GM18870 (cell line): Measurements from ENCODE around the gene TMEM184A.
A peak's percentile ranks its signal among the peaks of the same experiment; 100 is the strongest.

Experiments
- ATAC-seq: cut with Tn5 transposase; IDR thresholded peaks from one replicate; pipeline ENCODE4 v1.9.1; 2021; ENCODE audit warnings: moderate library complexity; ENCODE audit not compliant: unreplicated experiment

The TMEM184A gene

DNA sequence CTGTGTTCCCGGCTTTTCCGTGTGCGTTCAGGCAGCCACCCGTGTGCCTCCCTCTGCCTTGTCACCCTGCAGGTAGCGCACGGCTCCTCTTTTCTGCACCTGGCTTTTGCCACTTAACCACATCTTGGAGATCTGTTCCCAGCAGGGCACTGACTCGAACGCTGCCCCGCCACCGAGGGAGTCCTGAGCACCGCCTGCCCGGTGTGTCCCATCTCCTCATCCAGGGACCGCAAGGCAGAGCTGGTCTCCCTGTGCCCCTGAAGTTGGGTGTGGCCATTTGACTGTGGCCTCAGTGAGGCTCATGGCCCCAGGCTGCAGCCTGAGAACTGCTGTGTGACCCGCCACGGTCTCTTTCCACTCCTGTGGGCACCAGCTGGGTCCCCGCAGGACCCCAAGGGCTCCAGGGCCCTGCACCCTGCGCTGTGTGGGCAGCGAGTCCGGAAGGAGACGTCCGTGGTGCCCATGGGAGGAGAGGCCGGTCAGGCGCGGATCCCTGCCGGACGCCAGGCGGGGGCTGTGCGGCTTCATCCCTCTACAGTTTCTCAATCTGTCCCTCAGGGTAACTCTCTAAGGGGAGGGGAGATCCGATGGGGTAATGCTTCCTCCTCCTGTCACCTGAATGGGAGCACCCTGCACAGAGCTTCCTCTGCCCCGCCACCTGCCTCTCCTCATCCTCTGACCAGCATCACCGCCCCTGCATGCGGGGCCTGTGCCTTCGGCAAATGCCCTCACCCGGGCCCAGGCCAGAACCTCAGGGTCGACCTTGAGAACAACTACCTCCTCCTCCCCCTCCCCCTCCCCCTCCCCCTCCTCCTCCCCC is 50.1 kb downstream of the TMEM184A start:
- ATAC-seq = no peak

DNA sequence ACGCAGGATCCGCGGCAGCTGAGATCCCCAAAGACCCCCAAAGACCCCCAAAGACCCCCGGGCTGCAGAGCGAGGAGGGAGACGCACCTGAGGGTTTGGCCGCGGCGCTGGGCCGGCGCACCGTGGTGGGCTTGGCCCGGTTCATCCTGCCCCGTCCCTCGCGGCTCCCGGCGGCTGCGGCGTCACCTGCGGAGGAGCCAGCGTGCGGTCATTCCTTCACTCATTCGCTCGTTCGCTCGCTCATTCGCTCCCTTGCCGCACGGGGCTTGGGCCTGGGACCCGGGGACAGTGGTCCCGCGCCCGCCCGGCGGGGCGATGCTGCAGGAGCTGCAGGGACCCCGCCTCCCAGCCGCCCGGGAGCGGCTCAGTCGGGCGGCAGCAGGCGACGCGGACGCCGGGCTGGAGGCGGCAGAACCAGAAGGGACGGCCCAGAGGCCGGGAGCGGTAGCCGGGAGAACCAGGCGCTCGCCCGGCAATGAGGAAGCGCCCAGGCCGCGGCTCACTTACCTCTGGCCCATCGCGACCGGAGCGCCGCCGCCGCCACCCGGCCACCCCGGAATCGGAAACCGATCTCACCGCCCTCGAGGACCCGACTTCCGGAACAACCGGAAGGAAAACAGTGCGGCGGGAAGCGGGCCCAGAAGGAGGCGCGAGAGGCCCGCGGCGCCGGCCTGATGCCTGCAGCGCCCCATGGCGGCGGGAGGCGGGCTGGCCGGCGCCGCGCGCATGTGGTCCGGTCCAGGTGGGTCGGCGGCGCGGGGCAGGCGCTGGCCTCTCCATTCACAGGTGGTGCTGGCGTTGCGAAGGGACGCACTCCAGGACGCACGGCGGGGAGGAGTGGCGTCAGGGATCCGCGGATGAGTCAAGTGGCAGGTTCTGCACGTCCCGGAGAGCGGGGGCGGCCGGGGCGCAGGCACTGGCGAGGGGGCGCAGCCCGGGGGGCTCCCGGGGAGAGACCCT is 51.9 kb downstream of the TMEM184A start, which contains the start of gene INTS1:
INTS1 (minus strand) TSS at position 574 of the 960 bp plus-strand sequence; CDS start at position 145, 429 bp downstream.
- ATAC-seq = peak; percentile 45

DNA sequence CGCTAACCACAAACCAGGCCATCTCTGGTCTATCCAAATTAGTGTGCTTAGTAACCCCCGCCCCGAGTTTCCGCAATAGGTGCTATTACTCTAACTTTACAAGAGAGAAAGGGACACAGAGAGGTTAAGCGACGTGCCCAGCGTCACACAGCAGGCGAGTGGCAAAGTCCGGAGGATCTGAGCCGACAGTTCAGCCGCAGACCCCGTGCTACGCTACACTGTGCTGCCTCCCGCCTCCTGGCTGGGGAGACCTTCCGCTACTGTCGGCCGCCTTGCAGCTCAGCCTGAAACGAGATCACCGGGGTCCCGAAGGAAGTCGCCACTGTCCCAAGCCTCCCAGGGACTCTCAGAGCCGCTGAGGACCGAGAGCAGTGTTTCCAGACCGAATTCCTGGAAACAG is 52.6 kb downstream of the TMEM184A start:
- ATAC-seq = no peak

DNA sequence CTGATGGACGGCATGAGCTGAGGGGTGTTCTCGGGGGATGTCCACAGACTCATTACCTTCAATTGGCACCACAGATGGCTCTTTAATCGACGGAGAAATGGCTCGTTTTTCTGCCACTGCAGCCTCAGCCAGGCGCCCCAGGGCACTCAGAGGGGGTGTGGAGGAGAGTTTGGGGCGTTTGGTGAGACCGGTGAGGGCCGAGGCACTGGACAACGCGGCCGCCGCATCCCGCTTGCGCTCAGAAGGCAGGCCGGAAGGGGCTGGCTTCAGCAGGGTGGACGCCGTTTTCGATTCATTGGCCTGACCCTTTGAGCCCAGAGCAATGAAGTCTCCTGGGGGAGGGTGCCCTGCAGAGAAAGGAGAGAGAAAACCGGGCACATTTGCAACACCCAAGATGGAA is 53.2 kb downstream of the TMEM184A start:
- no peak for ATAC-seq

DNA sequence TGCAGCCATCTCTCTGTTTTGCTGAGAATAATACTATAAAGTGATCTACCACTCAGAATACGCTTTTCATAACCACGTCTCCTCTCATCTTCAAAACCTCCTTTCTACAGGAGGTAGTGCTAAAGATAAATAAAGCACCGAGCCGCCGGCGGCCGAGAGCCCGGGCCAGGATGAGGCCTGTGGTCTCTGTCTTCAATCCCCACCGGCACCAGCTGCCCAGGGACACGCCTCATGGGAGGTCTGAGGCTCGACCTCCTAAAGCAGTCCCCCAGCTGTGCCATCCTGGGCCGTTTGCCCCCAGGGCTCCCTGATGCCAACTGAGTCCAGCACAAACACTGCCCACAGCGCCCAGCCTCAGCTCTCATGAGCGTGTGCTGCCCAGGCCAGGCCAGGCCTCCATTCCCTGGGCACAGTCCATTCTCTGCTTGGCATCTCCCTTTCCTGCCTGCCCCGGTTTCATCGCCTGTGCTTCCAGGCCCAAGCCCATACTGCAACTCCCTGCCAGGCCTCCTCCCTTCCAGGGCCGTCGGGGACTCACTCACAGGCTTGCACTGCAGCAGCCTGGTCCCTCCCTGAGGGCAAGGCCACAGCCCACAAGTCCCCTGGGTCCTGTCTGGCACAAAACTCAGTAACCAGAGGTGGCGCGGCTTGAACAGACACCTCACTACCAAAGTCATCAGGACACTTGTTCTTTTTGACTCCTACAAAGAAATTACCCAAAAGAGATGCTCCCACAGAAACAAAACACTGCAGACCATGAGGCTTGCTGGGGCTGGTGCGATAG is 54.3 kb downstream of the TMEM184A start:
- no peak for ATAC-seq

DNA sequence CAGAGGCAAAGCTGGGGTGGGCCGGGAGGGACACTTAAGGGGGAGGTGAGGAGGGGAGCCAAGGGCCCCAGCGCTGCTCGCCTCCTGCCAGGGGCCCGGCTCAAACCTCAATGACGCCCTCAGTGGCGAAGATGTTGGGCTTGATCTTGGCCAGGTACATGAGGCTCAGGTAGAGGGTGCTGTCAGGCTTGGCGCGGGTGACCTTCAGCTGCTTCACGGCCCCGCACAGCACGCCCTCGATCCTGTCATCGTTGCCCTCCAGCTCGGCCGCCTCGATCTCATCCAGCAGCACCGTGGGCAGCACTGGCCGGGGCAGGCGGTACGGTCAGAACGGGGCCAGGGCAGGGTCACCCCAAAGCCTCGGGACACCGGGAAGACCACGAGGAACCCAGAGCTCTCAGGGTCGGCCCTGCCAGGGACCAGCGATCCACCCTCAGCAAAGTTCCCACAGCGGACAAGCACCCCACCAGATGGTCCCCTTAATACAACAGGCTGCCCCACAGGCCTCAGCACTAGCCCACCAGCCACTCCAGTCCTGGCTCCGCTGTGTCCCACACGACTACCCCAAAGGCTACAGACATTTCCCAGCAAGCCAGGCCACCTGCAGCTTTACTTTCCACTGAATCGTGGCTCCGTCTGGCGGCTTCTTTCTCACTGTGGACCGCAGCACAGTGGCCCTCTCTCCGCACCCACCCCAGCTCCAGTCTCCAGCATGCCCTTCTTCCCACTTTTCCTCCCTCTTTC is 55.8 kb downstream of the TMEM184A start:
- no peak for ATAC-seq

DNA sequence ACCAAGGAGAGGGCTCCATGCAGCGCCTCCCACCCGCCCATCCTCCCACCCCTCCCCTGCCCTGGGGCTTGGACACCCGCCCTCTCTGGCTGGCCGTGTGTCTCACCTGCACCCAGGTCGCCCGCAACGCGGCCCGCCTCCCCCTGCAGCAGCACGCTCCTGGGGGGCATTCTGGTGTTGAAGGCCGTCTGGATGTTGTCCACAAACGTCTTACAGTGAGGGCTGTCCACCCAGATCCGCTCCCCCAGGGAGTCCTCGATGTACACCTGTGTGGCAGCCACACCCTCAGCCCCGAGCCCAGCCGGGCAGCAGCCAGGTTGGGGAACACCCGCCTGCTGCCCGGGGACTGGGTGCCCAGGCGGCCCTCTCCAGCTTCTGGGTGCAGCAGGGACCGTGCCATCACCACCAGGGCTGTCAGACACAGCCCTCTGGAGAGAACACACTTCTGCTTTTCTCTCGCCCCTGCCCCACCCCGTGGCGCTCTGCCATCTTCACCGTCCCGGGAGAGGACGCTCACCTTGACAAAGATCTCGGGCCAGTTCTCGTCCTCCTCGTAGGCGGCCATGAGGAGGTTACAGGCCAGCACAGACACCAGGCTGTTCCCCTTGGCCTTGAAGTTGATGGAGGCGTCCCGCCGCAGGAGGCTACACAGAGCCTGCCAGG is 56.5 kb downstream of the TMEM184A start:
- ATAC-seq = no peak

DNA sequence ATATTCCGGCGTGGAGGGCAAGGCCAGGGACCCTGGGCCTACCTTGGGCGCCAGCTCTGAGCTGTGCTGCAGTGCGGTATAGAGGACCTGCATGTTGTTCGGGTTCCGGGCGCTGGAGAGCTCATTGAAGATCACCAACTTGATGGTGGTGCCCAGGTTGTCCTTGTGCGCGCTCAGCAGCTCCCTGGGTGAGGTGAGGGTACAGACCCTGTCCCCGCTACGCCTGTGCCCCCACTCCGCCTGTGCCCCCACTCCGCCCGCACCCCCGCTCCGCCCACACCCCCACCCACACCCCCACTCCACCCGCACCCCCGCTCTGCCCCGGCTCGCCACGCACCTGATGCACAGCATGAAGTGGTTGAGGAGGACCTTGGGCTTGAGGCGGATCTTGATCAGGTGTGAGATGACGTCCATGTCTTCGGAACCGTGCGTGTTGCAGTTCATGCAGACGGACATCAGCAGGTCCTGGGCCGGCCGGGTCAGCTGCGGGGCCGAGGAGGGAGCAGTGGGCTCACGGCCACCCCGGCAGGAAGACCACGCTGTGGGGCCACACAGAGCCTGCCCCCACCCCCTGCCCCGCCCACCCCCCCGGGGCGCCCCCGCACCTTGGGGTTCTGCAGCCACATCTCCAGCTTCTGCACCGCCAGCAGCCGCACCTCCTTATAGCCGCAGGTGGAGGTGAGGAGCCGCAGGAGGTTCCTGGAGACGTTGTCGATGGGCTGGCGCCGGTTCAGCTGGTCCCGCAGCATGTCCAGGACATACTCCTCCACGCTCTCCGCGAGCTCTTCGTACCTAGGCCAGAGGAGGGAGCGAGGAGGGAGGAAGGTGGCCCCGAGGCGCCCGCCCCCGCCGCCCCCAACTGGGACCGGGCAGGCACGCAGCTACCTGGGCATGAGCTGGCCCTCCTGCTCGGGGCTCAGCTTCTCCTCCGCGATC is 57.4 kb downstream of the TMEM184A start:
- ATAC-seq = no peak

DNA sequence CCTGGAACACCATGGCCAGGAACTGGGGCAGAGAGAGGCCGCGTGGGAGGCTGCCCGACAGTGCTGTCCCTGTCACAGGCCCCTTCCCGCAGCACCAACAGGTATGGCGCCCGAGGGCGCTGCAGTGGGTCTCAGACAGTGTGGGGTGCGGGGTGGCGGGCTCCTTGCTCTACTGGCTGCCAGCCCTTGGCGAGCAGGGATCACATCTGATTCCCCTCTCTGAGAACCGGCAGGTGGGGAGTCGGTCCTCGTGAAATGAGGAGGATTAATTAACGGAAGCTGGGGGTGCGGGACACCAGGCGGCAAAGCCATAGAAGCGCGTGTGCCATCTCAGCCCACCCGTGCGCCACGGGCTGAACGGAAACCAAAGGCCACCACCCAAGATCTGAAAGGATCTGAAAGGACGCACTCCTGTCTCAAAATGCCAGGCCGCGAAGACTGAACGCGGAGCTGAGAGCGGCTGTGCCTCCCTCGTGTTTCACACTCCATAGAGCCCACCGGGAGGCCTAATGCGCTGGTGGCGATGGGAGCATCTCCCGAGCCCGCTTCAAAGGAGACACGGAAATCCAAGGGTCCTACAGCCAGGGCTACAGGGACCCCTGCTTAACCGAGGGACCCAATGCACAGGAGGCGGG is 58.6 kb downstream of the TMEM184A start:
- ATAC-seq = no peak

DNA sequence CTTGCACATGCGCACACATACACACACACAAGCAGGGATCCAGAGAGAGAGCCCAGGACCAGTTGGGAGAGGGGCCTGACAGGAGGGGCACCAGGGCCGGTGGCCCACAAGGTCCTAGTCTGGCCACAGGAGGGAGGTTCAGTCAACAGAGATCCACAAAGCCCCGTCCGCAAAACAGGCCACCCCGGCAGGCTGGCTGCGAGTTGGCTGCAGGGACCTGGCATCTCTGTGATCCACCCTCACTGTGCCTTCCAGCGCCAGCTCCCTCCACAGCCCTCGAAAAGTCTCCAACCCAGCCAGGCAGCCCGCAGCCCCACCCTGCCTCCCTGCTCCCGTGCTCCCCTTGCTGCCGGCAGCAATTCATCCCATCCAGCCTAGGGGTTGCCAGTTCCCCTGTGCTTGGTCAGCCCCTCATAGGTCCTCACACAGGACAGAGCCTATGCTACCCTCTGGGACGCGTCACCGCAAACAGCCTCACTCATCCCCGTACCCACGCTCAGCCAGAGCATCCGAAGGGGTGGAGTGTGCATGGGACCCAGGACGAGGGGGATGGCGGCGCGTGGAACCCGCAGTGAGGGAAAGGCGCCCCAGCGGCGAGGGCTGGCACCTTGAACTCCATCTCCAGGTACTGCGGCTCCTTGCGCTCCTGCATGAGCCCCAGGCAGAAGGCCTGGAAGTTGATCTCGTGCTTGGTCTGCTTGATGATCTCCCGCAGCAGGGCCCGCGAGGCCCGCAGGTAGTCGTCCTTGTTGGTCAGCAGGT is 59.3 kb downstream of the TMEM184A start:
- ATAC-seq = no peak

DNA sequence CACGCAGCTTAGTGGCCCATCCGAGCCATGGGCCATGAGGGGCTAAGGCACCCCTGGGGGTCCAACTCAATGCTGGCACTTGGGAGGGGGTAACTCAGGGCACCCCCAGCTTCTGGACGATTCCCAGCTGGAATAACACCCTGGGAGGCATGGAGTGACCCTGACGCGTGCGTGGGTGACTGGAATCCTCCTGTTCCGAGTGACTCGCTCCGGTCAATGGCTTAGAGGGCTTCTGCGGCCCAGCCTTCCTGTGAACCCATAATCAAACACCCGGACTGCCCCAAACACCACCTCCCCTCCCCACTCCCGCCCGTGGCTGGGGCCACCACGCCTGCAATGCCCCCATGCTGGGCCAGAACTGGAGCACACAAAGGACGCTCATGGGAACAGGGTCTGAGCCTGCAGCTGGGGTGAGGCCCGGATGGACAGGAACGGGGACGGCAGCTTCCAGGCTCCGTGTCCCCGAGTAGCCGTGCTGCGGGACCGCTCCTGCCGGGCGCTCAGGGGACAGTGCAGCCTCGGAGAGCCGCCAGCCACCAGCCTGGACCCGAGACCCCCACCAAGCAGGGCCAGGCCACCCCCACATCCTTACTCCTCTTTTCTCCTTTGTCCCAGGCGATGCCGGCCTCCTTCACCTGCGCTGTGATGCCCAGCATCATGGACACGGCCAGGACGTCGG is 60.3 kb downstream of the TMEM184A start:
- no peak for ATAC-seq

DNA sequence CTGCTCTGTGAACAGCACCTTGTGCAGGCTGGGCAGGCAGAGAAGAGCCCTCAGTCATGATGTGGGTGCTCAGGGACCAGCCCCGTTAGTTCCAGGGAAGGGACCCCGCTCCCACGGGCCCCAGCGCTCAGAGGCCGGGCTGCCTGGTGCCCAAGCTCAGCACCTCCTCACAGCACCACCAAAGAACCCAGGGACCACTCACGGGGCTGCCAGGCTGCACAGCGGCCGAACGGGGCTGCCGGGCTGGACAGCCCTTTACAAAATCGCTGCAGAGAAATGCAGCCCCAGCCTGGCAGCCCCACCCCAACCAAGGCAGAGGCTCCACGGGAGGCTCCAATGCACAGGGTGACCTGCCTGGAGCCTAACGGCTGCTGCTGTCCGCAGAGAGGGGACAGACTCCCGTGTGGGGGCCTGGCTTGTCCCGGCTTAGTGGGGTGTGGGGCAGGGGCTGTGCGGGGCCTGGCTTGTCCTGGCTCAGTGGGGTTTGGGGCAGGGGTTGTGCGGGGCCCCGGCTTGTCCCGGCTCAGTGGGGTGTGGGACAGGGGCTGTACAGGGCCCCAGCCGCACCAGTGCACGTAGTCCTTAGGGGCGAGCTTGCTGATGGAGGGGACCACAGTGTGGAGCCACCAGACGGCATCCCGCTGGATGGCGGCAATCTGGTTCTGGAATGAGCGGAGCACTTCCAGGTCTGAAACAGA is 61.0 kb downstream of the TMEM184A start:
- no peak for ATAC-seq

DNA sequence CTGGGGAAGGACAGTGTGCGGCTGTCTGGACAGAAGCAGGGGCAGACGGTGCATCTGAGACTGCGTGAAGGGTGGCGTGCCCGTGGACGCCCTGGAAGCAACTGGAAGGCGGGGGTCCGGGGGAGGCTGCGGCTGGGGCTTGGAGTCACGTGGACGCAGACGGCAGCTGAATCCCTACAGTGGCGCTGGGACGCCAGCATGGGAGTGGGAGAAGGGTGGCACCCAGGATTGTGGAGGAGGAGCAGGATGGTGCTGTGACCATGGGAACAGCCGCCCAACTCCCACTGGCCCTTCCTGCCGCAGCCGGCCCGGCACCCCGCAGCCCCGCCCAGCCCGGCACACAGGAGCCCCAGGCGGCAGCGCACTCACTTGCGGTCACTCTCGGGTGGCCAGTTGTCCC is 61.6 kb downstream of the TMEM184A start:
- ATAC-seq = no peak

DNA sequence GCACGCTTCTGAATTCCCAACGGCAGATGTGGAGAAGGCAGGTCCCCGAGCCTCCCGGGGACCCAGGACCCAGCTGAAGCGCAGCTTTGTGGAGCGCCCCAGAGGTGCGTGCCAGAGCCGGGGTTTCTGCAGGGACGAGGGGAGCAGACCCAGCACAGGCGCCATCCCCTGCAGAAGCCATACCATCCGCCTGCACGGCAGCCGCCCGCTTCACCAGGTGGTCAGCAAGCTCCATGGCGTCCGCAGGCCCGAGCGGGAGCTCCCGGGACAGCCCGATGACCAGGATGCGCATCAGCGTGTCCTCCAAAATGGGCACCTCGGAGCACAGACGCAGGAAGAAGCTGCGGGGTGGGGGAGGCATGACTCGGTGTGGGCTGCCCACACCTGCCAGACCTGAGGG is 62.4 kb downstream of the TMEM184A start:
- ATAC-seq = no peak

DNA sequence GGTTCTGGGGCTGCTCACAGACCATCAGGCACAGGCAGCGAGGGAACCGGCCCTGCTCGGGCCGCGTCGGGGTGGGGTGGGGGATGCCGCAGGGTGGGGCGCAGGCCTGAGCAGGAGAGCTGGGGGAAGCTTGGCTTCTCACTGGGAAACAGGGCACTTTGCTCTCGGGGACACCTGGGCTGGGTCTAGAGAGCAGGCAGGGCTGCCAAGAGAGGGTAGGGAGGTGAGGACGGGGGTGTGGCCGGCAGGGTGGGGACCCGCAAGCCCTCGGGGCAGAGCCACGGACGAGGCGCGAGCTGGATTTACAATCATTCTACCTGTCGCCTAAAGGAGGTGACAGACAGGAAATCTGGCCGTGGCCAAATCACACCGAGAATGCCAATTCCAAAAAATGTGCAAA is 62.9 kb downstream of the TMEM184A start:
- ATAC-seq = no peak

DNA sequence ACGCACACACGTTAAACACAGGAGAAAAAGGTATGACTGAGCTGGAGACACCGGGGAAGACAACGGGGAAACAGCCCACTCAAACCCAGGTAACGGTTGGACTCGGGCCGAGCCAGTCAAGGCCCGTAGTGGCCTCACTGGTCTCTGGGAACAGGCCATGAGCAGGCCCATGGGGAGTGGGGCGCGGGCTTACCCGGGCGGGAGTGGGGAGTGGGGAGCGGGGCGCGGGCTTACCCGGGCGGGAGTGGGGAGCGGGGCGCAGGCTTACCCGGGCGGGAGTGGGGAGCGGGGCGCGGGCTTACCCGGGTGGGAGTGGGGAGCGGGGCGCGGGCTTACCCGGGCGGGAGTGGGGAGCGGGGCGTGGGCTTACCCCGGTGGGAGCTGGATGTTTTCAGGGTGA is 63.4 kb downstream of the TMEM184A start:
- no peak for ATAC-seq
